ENCODE measurements around the gene NDUFV1. TPM values are rescaled to one million over a fixed set of nuclear protein-coding genes. Genes with fewer than 3 reads are reported as not detected.
A peak's percentile ranks its signal among the peaks of the same experiment; 100 is the strongest.

The NDUFV1 gene
- total RNA-seq, 4 donors from 2014 or later: 306 to 608 (median 365) TPM

GRCh38 chr11:67626970-67627369, 20.2 kb downstream of the NDUFV1 start:
- Histone ChIP-seq H3K4me3 (no peak overlapping the region), H3K9me3 (no peaks in the 10 kb centered on the region), H3K27ac (no peak overlapping the region), H3K27me3 (no peaks in the 10 kb centered on the region), H3K36me3 (no peaks in the 10 kb centered on the region), H3K4me1 (peaks cover 5% of the 10 kb centered on the region in 2 donors)
- DNase-seq (no peak), ATAC-seq (no peak)
- intact Hi-C loops (cut with DNase I; ENCODE audit: low total_unique reads): no loop called here
- in situ Hi-C loops (cut with MboI; ENCODE audit: low sequenced_read_pairs in 4 of 4): no loop called here
- no peak for TF ChIP-seq CTCF (IDR thresholded peaks at IDR 0.05 in 4 of 5, conservative IDR thresholded peaks at IDR 0.05 in 1 of 5)
- no peak for TF ChIP-seq POLR2A (IDR thresholded peaks at IDR 0.05)

- DNase-seq: no peak
- ATAC-seq: no peak
- no peaks in the 10 kb centered on the region for H3K36me3 ChIP-seq
- H3K4me3 ChIP-seq: no peak overlapping the region
- no peaks in the 10 kb centered on the region for H3K9me3 ChIP-seq
- intact Hi-C loops (cut with DNase I; ENCODE audit: low total_unique reads) (no loop called here), in situ Hi-C loops (cut with MboI; ENCODE audit: low sequenced_read_pairs in 4 of 4) (no loop called here)
- H3K4me1 ChIP-seq: peaks cover 5% of the 10 kb centered on the region in 2 donors
- no peaks in the 10 kb centered on the region for H3K27me3 ChIP-seq
- TF ChIP-seq POLR2A (IDR thresholded peaks at IDR 0.05) (no peak), CTCF (IDR thresholded peaks at IDR 0.05 in 4 of 5, conservative IDR thresholded peaks at IDR 0.05 in 1 of 5) (no peak)
- no peak overlapping the region for H3K27ac ChIP-seq
These were observed 20.7 kb downstream of the NDUFV1 start for GRCh38 chr11:67627441-67627811.

- Histone ChIP-seq H3K27me3 (no peaks in the 10 kb centered on the region), H3K4me1 (peaks cover 5% of the 10 kb centered on the region in 2 donors), H3K36me3 (no peaks in the 10 kb centered on the region), H3K27ac (peak overlapping the region in 2 of 4 donors; percentile 95 to 98), H3K4me3 (no peak overlapping the region), H3K9me3 (no peaks in the 10 kb centered on the region)
- no peak for TF ChIP-seq POLR2A (IDR thresholded peaks at IDR 0.05)
- intact Hi-C loops (cut with DNase I; ENCODE audit: low total_unique reads) (no loop called here), in situ Hi-C loops (cut with MboI; ENCODE audit: low sequenced_read_pairs in 4 of 4) (no loop called here)
- ATAC-seq (no peak), DNase-seq (no peak)
These were observed 21.3 kb downstream of the NDUFV1 start for GRCh38 chr11:67627812-67628624.

- TF ChIP-seq CTCF (IDR thresholded peaks at IDR 0.05 in 4 of 5, conservative IDR thresholded peaks at IDR 0.05 in 1 of 5) (no peak), POLR2A (IDR thresholded peaks at IDR 0.05) (no peak)
- no peak for DNase-seq
- no peaks in the 10 kb centered on the region for H3K36me3 ChIP-seq
- H3K4me3 ChIP-seq: peak overlapping the region; percentile 71 to 80 (median 77)
- H3K9me3 ChIP-seq: no peaks in the 10 kb centered on the region
- no peak for ATAC-seq
- intact Hi-C loops (cut with DNase I; ENCODE audit: low total_unique reads) (no loop called here), in situ Hi-C loops (cut with MboI; ENCODE audit: low sequenced_read_pairs in 4 of 4) (no loop called here)
- peak overlapping the region; percentile 89 to 98 (median 92) for H3K27ac ChIP-seq
- H3K4me1 ChIP-seq: peaks cover 5% of the 10 kb centered on the region in 2 donors
- H3K27me3 ChIP-seq: no peaks in the 10 kb centered on the region
These were observed 22.1 kb downstream of the NDUFV1 start for GRCh38 chr11:67628710-67629385.
